ENCODE measurements around the gene NUTM2F.
"Not testable (repeated sequence)": the region's sequence is repeated elsewhere in the genome, so short reads cannot be mapped to it uniquely, and the experiment has no call there.

Gene NUTM2F

GRCh38 chr9:94328544-94328943 is at the start of gene NUTM2F:
Gene NUTM2F, minus strand, starts transcription at chr9:94328644. Its CDS starts 21 bp downstream, at chr9:94328623.
- not testable (repeated sequence) for DNase-seq

GRCh38 chr9:94375197-94375596 is 46.8 kb upstream of the NUTM2F start:
- not testable (repeated sequence) for DNase-seq

GRCh38 chr9:94374176-94375056 is 46.0 kb upstream of the NUTM2F start:
- DNase-seq: peak; percentile 91

GRCh38 chr9:94373779-94374175 is 45.3 kb upstream of the NUTM2F start:
- DNase-seq: not testable (repeated sequence)

- DNase-seq: not testable (repeated sequence)
Measured at GRCh38 chr9:94370266-94370665, 41.8 kb upstream of the NUTM2F start.

GRCh38 chr9:94364093-94364614 is 35.7 kb upstream of the NUTM2F start:
- DNase-seq: not testable (repeated sequence)

GRCh38 chr9:94357158-94357557 is 28.7 kb upstream of the NUTM2F start:
- DNase-seq: not testable (repeated sequence)

- DNase-seq: not testable (repeated sequence)
Measured at GRCh38 chr9:94351901-94352723, 23.7 kb upstream of the NUTM2F start.

- not testable (repeated sequence) for DNase-seq
Measured at GRCh38 chr9:94348754-94349153, 20.3 kb upstream of the NUTM2F start.

- not testable (repeated sequence) for DNase-seq
Measured at GRCh38 chr9:94347451-94347850, 19.0 kb upstream of the NUTM2F start.

GRCh38 chr9:94341703-94342102 is 13.3 kb upstream of the NUTM2F start:
- not testable (repeated sequence) for DNase-seq

- DNase-seq: not testable (repeated sequence)
Measured at GRCh38 chr9:94340750-94341149, 12.3 kb upstream of the NUTM2F start.

GRCh38 chr9:94339657-94340056 is 11.2 kb upstream of the NUTM2F start:
- not testable (repeated sequence) for DNase-seq

- not testable (repeated sequence) for DNase-seq
Measured at GRCh38 chr9:94338723-94339122, 10.3 kb upstream of the NUTM2F start.

GRCh38 chr9:94336445-94336844 is 8.0 kb upstream of the NUTM2F start:
- not testable (repeated sequence) for DNase-seq

GRCh38 chr9:94325583-94325982 is 2.9 kb downstream of the NUTM2F start:
- not testable (repeated sequence) for DNase-seq

- DNase-seq: not testable (repeated sequence)
Measured at GRCh38 chr9:94323153-94323798, 5.2 kb downstream of the NUTM2F start.

GRCh38 chr9:94322342-94322940 is 6.0 kb downstream of the NUTM2F start:
- not testable (repeated sequence) for DNase-seq

GRCh38 chr9:94317949-94318657 is 10.3 kb downstream of the NUTM2F start:
- not testable (repeated sequence) for DNase-seq

GRCh38 chr9:94316236-94316635 is 12.2 kb downstream of the NUTM2F start:
- DNase-seq: not testable (repeated sequence)
